ENCODE measurements around the gene PECR. TPM values are rescaled to one million over a fixed set of nuclear protein-coding genes. Genes with fewer than 3 reads are reported as not detected.

The PECR gene
- total RNA-seq, 1 experiment from 2014 or later: 16.3 TPM

GRCh38 chr2:216071111-216071851, 10.3 kb downstream of the PECR start:
- ChIA-PET POLR2A (no interaction called here), CTCF (interaction anchor here (1.1 kb wide), 1 partner anchor 38 kb away, joined by 3 read pairs; the partner anchor contains the start of gene XRCC5)
- intact Hi-C loops (cut with micrococcal nuclease): no loop called here

More at GRCh38 chr2:216071111-216071851, 10.3 kb downstream of the PECR start:
- no peaks in the 10 kb centered on the region for H3K9me3 ChIP-seq (ENCODE audit: control insufficient read depth in 1 of 2, insufficient read depth in 1 of 2, low read depth in 1 of 2, low read length in 2 of 2)
- H3K27ac ChIP-seq (ENCODE audit: low read depth, low read length): no peak overlapping the region
- ATAC-seq: no peak
- H3K4me2 ChIP-seq (ENCODE audit: low read length): no peak overlapping the region
- H2AFZ ChIP-seq (ENCODE audit: low read depth, low read length, poor library complexity, severe bottlenecking): no peak overlapping the region
- H3K9ac ChIP-seq (ENCODE audit: low read length): no peak overlapping the region
- H3K27me3 ChIP-seq (ENCODE audit: insufficient read depth, low read length): no peaks in the 10 kb centered on the region
- no peaks in the 10 kb centered on the region for H3K79me2 ChIP-seq (ENCODE audit: insufficient read depth, low read length)
- TF ChIP-seq ZNF274 (IDR thresholded peaks at IDR 0.05; ENCODE audit: low read depth, low read length) (no peak), EZH2phosphoT487 (IDR thresholded peaks at IDR 0.05; ENCODE audit: borderline replicate concordance) (no peak), CBX3 (IDR thresholded peaks at IDR 0.05; ENCODE audit: low read depth) (no peak), RAD21 (IDR thresholded peaks at IDR 0.05; ENCODE audit: low read depth) (no peak), ELF1 (IDR thresholded peaks at IDR 0.05; ENCODE audit: borderline replicate concordance, low read depth) (no peak), REST (IDR thresholded peaks at IDR 0.05; ENCODE audit: low read depth) (no peak), POLR2AphosphoS5 (IDR thresholded peaks at IDR 0.05; ENCODE audit: low read depth, low read length) (no peak), ZFX (IDR thresholded peaks at IDR 0.05) (no peak), TCF7L2 (IDR thresholded peaks at IDR 0.05; ENCODE audit: borderline replicate concordance, extremely low read depth, insufficient read depth, insufficient read length) (no peak), CTCF (IDR thresholded peaks at IDR 0.05 in 2 of 3, conservative IDR thresholded peaks at IDR 0.05 in 1 of 3; ENCODE audit: borderline replicate concordance in 1 of 3, insufficient read depth in 1 of 3, low read depth in 2 of 3, low read length in 2 of 3) (no peak), SIN3A (IDR thresholded peaks at IDR 0.05; ENCODE audit: low read depth) (no peak)
- BruUV-seq (replicated peaks): no TSS peak
- H3K36me3 ChIP-seq (ENCODE audit: control insufficient read depth in 1 of 2, insufficient read depth in 2 of 2, low read length in 2 of 2): no peaks in the 10 kb centered on the region
- peaks cover 0 to 5% of the 10 kb centered on the region in 2 experiments; a peak in 2 of 4 replicates for H3K4me1 ChIP-seq (ENCODE audit: control insufficient read depth in 1 of 2, insufficient read depth in 2 of 2, low read length in 2 of 2)
- DNase-seq (ENCODE audit: low read depth, low spot score): no peak
- no peaks in the 10 kb centered on the region for H4K20me1 ChIP-seq (ENCODE audit: insufficient read depth)
- no peaks in the 10 kb centered on the region for H3K9me2 ChIP-seq (ENCODE audit: insufficient read depth)
- RAD21 ChIA-PET (ENCODE audit: low non-redundant PET in 1 of 2, low total read pairs in 2 of 2, uncharacterized antibody in 2 of 2, unreplicated experiment in 2 of 2): no interaction called here
- no peak overlapping the region for H3K4me3 ChIP-seq (replicated peaks in 1 of 2; ENCODE audit: low read depth in 1 of 2, low read length in 2 of 2)
